Activated CD4-positive, alpha-beta T cell treated with anti-CD3 and anti-CD28 coated beads, Interleukin-2, amount 10 ng/mL, durations not matched to agents 7 days and 5 days (primary cell): Measurements from ENCODE around the gene PDGFRB. TPM values are rescaled to one million over a fixed set of nuclear protein-coding genes. Genes with fewer than 3 reads are reported as not detected.
A peak's percentile ranks its signal among the peaks of the same experiment; 100 is the strongest.

ENCODE experiments used
- CTCF ChIA-PET: fragments of 350-600 bp; sonication (Branson Sonifier 250); formaldehyde crosslinking; loops from one replicate; lab custom pipeline; 2021; ENCODE audit warnings: antibody characterized with exemption; lab: Charles Lee
- POLR2A ChIA-PET: fragments of 350-600 bp; sonication (Branson Sonifier 250); formaldehyde crosslinking; loops from one replicate; lab custom pipeline; 2021; ENCODE audit warnings: antibody characterized with exemption; lab: Charles Lee
- DNase-seq: peaks from one replicate; pipeline ENCODE4 v3.0.0-alpha.2; 2020
- H3K27ac Mint-ChIP-seq: one replicate; pipeline ENCODE4 v1.8.0; 2021; ENCODE audit warnings: mild to moderate bottlenecking, moderate library complexity, mixed read lengths
- H3K27me3 Mint-ChIP-seq: one replicate; pipeline ENCODE4 v1.8.0; 2021; ENCODE audit warnings: mixed read lengths
- H3K36me3 Mint-ChIP-seq: one replicate; pipeline ENCODE4 v1.8.0; 2021; ENCODE audit warnings: low read depth, mixed read lengths
- H3K4me1 Mint-ChIP-seq: one replicate; pipeline ENCODE4 v1.8.0; 2021; ENCODE audit warnings: mixed read lengths
- H3K4me3 Mint-ChIP-seq: one replicate; pipeline ENCODE4 v1.8.0; 2021; ENCODE audit warnings: mild to moderate bottlenecking, moderate library complexity, mixed read lengths
- H3K9me3 Mint-ChIP-seq: one replicate; pipeline ENCODE4 v1.8.0; 2021; ENCODE audit warnings: mixed read lengths
- total RNA-seq, 2 experiments: library from RNA; stranded (reverse); gene quantifications; one replicate each; pipeline ENCODE4 v1.2.3, GENCODE V29; 2021

Gene PDGFRB
- total RNA-seq, 2 experiments from 2014 or later = 1.9 to 3.6 TPM

DNA sequence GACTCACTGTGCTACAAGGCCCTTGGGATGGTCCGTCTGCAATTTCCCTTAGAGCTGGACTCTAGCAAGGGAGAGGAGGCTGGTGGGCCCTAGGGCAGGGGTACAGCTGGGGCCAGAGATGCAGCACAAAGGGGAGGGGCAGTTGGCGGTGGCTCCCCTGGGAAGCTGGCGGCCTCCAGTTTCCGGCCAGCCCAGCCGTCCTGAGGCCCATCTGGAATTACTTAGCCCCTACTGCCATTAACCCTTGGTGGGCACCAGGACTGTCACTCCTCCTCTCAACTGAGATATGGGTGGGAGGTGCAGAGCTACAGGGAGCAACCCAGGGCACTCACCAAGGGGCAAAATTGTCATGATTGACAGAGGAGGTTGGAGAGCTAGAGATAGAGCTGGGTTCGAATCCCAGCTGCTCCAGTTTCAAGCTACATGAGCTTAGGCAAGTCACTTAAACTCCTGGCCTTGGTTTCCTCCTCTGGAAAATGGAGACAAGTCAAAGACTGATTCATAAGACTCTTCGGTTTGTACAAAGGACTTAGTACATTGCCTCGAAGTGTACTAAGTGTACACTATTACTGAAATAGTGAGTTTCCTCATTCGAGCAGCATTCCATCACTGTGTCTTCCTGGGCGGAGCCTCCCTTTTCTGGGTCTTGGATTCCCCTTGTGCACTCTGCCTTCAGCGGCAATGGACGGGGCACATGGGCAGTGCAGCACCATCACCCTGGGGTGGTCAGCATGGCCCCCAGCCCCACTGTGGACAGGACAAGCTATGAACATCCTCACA lies 2.7 kb upstream of the PDGFRB start:
- CTCF ChIA-PET = interaction anchor here (0.6 to 1.7 kb wide), 7 partner anchors 10 to 278 kb away, joined by 3 to 5 read pairs (median 3); no protein-coding TSS in a partner anchor
- Mint-ChIP-seq H3K36me3 (no peaks in the 10 kb centered on the region), H3K27ac (no peak overlapping the region), H3K27me3 (peaks cover 33% of the 10 kb centered on the region), H3K4me3 (no peak overlapping the region), H3K4me1 (peaks cover 14% of the 10 kb centered on the region), H3K9me3 (no peaks in the 10 kb centered on the region)
- POLR2A ChIA-PET = no interaction called here
- no peak for DNase-seq

DNA sequence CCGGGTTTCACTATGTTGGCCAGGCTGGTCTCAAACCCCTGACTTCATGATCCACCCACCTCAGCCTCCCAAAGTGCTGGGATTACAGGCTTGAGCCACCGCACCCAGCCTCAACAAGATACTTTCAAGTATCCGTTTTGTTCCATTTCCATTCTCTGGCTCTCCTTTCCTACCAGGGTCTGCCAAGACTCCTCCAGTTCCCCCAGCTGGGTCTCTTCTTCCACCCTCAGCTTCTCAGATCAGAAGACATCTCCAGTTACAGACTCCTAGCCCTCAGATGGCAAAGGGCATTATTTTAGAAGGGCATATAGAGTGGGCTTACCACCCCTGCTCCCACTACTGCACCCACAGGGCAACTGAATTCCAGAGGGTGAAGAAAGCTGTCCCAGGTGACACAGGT lies 1.5 kb upstream of the PDGFRB start:
- Mint-ChIP-seq H3K36me3 (no peaks in the 10 kb centered on the region), H3K4me1 (peaks cover 17% of the 10 kb centered on the region), H3K27ac (no peak overlapping the region), H3K27me3 (peaks cover 33% of the 10 kb centered on the region), H3K4me3 (no peak overlapping the region), H3K9me3 (no peaks in the 10 kb centered on the region)
- DNase-seq = no peak
- POLR2A ChIA-PET = no interaction called here
- CTCF ChIA-PET = interaction anchor here (1.1 to 1.7 kb wide), 3 partner anchors 8 to 20 kb away, joined by 3 to 4 read pairs (median 4); no protein-coding TSS in a partner anchor

DNA sequence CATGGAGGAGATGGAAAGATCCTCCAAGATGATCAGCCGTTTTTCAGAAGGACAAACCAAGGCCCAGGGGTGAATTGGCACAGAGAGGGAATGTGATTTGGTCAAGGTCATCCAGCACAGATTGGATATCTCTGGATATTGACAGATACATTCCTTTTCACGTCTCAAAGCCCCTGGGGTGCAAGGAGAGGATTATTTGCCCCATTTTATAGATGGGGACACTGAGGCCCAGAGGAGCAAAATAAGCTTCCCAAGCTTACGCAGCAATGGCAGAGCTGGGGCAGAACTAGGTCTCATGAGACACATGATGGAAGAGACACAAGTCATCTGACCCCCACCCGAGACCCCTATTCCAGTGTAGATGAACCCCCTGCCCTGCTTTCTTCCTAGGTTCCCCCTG lies 895 bp upstream of the PDGFRB start:
- CTCF ChIA-PET = interaction anchor here (1.1 to 1.7 kb wide), 3 partner anchors 8 to 21 kb away, joined by 3 to 4 read pairs (median 4); no protein-coding TSS in a partner anchor
- no peak for DNase-seq
- Mint-ChIP-seq H3K9me3 (no peaks in the 10 kb centered on the region), H3K27ac (no peak overlapping the region), H3K27me3 (peaks cover 33% of the 10 kb centered on the region), H3K4me3 (no peak overlapping the region), H3K4me1 (peaks cover 17% of the 10 kb centered on the region), H3K36me3 (no peaks in the 10 kb centered on the region)
- POLR2A ChIA-PET = no interaction called here

DNA sequence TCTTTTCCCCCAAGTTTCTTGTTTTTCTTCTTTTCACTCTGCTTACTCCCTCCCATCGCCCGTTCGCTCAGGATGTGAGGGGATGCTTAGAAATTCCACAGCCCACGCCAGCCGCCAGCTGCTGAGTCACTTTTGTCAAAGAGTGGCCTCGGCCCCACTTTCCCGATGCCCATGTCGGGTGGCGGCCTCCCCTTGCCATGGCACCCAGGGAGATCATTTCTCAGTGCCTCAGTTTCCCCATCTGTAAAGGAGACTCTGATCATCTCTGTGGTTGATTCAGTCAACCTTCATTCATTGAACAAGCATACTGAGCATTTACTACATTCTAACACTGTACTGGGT lies 353 bp upstream of the PDGFRB start:
- Mint-ChIP-seq H3K27me3 (peaks cover 33% of the 10 kb centered on the region), H3K36me3 (no peaks in the 10 kb centered on the region), H3K4me3 (peak overlapping the region; percentile 68), H3K4me1 (peaks cover 17% of the 10 kb centered on the region), H3K27ac (no peak overlapping the region), H3K9me3 (no peaks in the 10 kb centered on the region)
- ChIA-PET POLR2A (no interaction called here), CTCF (interaction anchor here (1.2 kb wide), 1 partner anchor 7 kb away, joined by 3 read pairs; no protein-coding TSS in a partner anchor)
- no peak for DNase-seq

DNA sequence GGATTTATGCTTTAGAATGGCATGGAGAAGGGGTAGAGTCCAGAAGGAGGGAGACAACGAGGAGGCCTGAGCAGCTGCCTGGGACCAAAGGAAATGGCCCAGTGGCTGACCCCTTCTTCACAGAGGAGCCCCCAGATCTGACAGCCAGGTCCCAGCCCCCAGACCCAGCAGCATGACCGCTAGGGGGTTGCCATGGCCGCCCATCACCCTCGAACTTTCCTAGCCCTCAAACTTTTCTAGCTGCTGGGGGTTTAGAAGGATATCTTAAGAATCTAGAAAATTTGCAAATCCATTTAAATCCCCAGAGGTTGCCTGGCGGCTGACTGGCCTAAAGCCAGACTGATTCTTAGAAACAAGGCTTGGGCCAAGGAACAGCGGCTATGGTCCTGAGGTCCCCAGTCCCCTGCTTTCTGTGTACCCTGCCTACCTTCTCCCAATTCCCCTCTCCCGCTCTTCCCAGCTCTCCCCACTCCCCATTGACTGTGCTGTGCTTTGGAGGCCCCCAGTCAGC lies 972 bp downstream of the PDGFRB start:
- CTCF ChIA-PET = no interaction called here
- POLR2A ChIA-PET = no interaction called here
- Mint-ChIP-seq H3K9me3 (no peaks in the 10 kb centered on the region), H3K4me1 (peaks cover 27% of the 10 kb centered on the region), H3K36me3 (no peaks in the 10 kb centered on the region), H3K4me3 (peak overlapping the region; percentile 46), H3K27me3 (peaks cover 33% of the 10 kb centered on the region), H3K27ac (no peak overlapping the region)
- no peak for DNase-seq

DNA sequence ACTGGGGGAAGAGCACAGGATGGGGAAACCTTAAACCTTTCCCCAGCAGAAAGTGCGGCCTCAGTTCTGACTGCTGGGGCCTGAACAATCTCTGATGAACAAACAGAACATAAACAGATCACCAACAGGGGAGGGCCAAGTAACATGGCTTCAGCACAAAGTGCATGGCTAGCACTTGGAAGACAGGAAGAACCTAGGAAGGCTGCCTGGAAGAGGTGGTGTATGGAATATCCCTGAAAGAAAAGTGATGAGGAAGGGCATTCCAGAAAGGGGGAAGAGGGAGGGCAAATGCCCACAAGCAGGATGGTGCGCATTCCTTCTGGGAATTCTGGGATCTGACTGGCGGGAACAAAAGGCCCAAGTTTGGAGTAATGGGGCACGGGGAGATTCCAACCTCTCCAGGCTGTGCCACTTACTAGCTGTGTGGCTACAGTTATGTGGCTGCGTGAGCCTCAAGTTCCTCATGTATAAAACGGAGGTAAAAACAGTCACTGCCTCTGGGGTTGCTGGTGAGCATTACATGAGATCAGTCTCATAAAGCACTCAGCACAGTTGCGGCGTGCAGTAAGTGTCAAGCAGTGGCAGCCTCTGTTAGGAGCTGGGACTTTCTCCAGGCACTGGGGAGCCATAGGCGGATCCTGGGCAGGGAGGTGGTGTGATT lies 1.6 kb downstream of the PDGFRB start:
- CTCF ChIA-PET = no interaction called here
- peak; percentile 21 for DNase-seq

DNA sequence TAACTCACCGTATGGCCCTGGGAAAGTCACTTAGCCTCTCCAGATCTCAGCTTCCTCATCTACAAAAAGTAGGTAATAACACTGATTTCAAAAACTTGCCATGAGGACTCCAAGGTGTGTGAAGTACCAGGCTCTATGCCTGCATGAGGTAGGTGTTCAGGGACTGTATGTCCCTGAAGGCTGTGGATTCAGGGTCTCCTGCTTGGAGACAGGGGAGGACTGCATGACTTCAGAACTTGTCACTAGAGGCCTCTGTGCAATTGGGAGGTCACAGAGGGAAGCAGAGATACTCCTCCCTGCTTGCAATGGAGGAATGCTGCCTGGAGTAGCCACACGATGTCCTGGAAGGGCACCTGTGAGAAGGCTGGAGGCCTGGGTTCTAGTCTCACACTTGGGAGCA lies 2.2 kb downstream of the PDGFRB start:
- H3K36me3 Mint-ChIP-seq = no peaks in the 10 kb centered on the region
- H3K4me3 Mint-ChIP-seq = no peak overlapping the region
- POLR2A ChIA-PET = no interaction called here
- no peaks in the 10 kb centered on the region for H3K9me3 Mint-ChIP-seq
- DNase-seq = no peak
- CTCF ChIA-PET = no interaction called here
- H3K4me1 Mint-ChIP-seq = peaks cover 39% of the 10 kb centered on the region
- H3K27me3 Mint-ChIP-seq = peaks cover 33% of the 10 kb centered on the region
- H3K27ac Mint-ChIP-seq = peak overlapping the region; percentile 71

More for the DNA sequence above, 1.6 kb downstream of the PDGFRB start:
- H3K27me3 Mint-ChIP-seq = peaks cover 33% of the 10 kb centered on the region
- H3K4me1 Mint-ChIP-seq = peaks cover 33% of the 10 kb centered on the region
- H3K27ac Mint-ChIP-seq = no peak overlapping the region
- H3K9me3 Mint-ChIP-seq = no peaks in the 10 kb centered on the region
- POLR2A ChIA-PET = no interaction called here
- H3K4me3 Mint-ChIP-seq = peak overlapping the region; percentile 46
- no peaks in the 10 kb centered on the region for H3K36me3 Mint-ChIP-seq

DNA sequence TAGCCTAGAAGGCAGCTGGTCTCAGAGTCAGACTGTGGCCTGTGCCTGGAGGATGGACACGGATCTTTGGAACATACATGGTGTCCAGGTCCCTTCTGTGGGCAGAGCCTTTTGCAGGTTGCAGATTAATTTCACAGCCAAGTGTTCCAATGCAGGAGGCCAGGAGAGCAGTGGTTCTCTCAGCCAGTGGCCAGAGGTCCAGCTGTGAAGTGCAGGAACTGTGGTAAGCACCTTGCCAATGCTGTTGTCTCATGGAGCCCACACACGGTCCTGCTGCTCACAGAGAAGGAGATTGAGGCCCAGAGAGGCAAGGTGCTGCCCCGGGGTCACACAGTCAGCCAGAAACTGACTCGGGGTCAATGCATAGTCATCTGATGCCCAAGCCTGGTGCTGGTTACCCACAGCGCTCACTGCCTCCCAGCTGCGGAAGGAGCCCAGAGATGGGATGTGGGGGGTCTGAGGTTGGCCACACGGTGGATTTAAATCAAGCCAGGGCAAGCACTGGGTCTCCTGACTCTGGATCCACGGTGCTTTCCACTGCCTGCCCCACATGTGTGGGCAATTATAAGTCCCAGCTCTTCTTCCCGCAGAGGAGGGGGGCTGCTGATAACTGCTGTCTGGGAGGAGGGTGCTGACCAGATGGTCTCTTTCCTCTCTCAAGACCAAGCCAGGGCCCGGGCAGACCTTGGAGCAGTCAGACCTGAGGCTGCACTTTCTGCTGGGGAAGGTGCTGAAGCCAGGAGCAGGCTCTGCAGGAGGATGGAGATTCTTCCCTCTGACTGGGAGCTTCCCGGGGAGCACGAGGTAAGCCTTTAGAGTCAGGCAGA lies 2.8 kb downstream of the PDGFRB start:
- peaks cover 42% of the 10 kb centered on the region for H3K4me1 Mint-ChIP-seq
- H3K4me3 Mint-ChIP-seq = no peak overlapping the region
- no peaks in the 10 kb centered on the region for H3K9me3 Mint-ChIP-seq
- H3K36me3 Mint-ChIP-seq = no peaks in the 10 kb centered on the region
- H3K27me3 Mint-ChIP-seq = peaks cover 33% of the 10 kb centered on the region
- ChIA-PET CTCF (no interaction called here), POLR2A (no interaction called here)
- DNase-seq = no peak
- H3K27ac Mint-ChIP-seq = no peak overlapping the region

DNA sequence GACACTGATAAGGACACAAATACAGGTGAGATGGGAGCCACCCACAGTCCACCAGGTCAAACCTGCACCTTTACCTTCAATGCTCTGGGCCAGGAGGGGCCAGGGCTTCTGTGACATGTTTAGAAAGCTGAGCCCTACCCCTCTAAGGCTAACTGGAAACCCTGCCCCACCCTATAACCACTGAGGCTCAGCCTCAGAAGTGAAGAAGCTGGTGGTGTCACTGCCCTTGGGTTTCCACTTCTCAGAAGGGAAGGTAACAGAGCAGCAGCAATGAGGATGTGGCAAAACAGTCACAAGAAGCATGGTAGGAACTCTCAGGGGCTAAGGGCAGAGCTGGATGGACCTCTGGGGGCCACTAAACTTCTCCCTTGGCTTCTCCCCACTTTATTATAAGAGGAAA lies 6.0 kb downstream of the PDGFRB start:
- peak overlapping the region; percentile 94 for H3K27ac Mint-ChIP-seq
- POLR2A ChIA-PET = no interaction called here
- DNase-seq = peak; percentile 48
- no peaks in the 10 kb centered on the region for H3K36me3 Mint-ChIP-seq
- peak overlapping the region; percentile 31 for H3K4me3 Mint-ChIP-seq
- peaks cover 8% of the 10 kb centered on the region for H3K27me3 Mint-ChIP-seq
- CTCF ChIA-PET = interaction anchor here (0.6 to 3.4 kb wide), 4 partner anchors 10 to 201 kb away, joined by 3 to 9 read pairs (median 3); no protein-coding TSS in a partner anchor
- no peaks in the 10 kb centered on the region for H3K9me3 Mint-ChIP-seq
- peaks cover 39% of the 10 kb centered on the region for H3K4me1 Mint-ChIP-seq

DNA sequence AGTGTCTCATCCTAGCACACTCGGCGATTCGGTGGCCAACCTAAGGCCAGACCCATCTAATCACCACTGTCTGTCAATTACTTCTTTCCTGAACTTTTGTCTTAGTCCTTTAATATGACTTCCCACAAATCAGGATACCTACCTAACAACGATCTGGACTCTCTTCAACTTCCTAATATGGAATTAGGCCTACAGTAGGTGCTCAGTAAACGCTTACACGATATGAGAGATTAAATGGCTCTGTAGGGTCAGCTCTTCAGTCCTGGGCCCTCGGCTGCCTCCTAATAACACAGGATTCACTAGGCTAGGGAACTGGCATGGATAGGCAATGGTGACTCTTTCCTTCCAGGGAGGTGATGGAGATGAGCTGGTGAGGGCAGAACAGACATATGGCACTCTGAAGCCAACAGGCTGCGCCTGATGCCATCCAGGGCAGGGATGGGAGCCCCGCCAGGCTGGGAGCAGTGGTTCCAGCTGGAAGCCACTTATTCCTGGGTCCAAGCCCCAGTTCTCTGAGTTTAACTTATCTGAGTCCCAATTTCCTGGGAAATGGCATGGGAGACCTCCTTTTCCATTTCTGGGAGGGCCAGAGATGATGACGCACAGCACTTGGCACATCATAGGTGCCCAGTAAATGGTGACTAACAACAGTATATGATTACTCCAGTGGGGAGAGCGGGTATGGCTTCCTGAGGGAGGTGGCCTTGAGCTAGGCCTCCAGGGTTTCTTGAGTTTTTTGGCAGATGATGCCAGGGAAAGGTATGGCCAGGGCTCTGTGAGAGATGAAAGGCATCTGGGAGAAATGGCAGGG lies 7.3 kb downstream of the PDGFRB start:
- ChIA-PET CTCF (interaction anchor here (0.8 to 3.4 kb wide), 4 partner anchors 8 to 481 kb away, joined by 3 to 9 read pairs (median 3); no protein-coding TSS in a partner anchor), POLR2A (no interaction called here)
- H3K27me3 Mint-ChIP-seq = no peaks in the 10 kb centered on the region

DNA sequence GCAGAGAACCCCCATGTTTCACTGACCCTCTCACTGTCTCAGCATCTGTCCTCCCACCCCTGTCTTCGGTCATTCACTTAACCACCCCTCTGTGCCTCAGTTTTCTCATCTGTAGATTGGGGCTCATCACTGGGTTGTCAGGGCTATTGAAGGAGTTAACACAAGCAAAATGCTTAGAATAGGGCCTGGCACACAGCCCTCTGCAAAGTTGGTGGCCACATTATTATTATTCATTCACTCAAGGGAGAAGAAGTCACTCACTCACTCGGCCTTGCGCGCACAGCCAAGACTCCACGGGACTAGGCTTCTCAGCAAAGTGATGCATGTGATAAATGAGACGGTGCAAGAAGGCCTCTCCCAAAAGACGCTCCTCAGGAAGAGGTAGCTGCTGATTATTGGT lies 8.0 kb downstream of the PDGFRB start:
- Mint-ChIP-seq H3K4me1 (peaks cover 41% of the 10 kb centered on the region), H3K27me3 (no peaks in the 10 kb centered on the region), H3K4me3 (no peak overlapping the region), H3K36me3 (no peaks in the 10 kb centered on the region), H3K9me3 (no peaks in the 10 kb centered on the region), H3K27ac (peak overlapping the region; percentile 42)
- ChIA-PET POLR2A (no interaction called here), CTCF (interaction anchor here (1.0 to 3.4 kb wide), 2 partner anchors 8 to 480 kb away, joined by 3 to 9 read pairs; no protein-coding TSS in a partner anchor)
- DNase-seq = no peak

More for the DNA sequence above, 7.3 kb downstream of the PDGFRB start:
- no peak for DNase-seq
- peak overlapping the region; percentile 94 for H3K27ac Mint-ChIP-seq
- H3K4me3 Mint-ChIP-seq = no peak overlapping the region
- H3K4me1 Mint-ChIP-seq = peaks cover 35% of the 10 kb centered on the region
- H3K36me3 Mint-ChIP-seq = no peaks in the 10 kb centered on the region
- no peaks in the 10 kb centered on the region for H3K9me3 Mint-ChIP-seq
